PC-3 (cell line): ENCODE measurements around the gene PRKACA.

Experiments
- CTCF ChIP-seq: fragments of 300-600 bp; sonication (generic); conservative IDR thresholded peaks from 2 replicates; pipeline ENCODE4 v1.5.1; 2017; ENCODE audit warnings: antibody characterized with exemption, low read depth, mild to moderate bottlenecking, low read length
- EZH2 ChIP-seq: fragments of 300-600 bp; sonication (generic); IDR thresholded peaks from one replicate; pipeline ENCODE4 v1.6.1; 2017; ENCODE audit warnings: antibody characterized with exemption, mild to moderate bottlenecking, low read length; ENCODE audit not compliant: unreplicated experiment

- TF ChIP-seq CTCF (no peak), EZH2 (no peak)
Measured at GRCh38 chr19:14054721-14055120, 62.8 kb downstream of the PRKACA start.
